ENCODE measurements around the gene REG4.

Gene REG4

DNA sequence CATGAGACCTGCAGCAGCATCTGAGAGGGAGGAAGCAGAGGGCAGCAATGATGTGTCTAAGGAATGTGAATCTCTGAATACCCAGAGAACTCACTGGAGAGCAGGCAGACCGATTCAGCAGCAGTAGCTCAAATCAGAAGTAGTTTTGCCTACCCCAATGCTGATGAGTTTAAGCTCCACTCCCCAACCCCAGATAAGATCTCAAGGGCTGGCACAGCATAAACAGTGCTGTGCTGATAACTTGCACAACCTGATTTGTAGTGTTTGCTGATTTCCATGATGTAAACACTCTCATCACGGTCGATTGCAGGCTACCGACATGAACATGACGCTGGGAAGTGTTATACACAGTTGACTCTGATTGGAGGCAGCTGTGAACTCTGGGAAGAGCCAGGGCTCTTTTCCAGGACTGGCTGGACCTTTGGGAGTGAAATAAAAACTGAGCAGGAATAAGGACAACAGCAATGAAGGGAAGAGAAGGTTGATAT lies 31.3 kb downstream of the REG4 start:
- DNase-seq (ENCODE audit: low spot score), result no peak

DNA sequence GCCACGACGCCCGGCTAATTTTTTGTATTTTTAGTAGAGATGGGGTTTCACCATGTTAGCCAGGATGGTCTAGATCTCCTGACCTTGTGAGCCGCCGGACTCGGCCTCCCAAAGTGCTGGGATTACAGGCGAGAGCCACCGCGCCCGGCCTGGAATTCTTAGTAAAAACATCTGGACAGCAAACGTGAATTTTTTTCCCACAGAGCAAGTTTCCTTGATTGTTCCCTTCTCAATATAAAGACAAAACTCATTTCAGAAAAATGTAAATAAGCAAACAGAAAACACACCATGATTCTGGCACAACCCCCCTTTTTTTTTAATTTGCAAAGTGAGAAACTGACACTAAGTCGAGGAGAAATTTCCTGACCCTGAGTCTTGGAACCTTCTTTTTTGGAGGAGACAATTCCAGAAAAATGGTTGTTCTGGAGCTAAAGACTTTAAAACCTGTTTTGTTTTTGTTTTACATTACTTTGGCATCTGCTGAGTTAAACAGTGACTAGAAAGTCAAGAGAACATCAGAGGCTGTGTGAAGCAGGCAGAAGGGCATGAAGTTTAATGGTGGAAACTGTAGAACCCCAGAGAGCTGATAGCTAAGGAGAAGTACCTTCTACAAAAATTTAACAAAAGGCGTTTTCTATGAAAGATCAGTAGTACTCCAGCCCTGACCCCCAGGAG lies 32.2 kb downstream of the REG4 start:
- no peak for DNase-seq (ENCODE audit: low spot score)

DNA sequence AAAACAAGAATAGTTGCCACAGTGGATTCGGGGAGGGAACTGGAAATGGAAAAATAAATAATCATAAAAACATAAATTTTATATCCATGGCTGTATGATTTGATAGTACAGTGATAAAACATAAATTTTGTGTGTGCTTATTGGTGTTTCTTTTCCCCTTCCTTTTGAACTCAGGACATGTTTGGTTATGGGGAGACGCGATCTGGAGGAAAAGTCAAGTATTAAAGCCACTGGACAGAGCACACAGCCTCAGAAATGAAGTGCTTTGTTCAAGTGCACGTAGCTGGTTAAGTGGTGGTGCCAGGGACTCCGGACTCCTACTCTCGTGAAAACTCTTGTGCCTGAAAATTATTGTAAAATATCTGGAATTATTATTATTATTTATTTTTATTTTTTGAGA lies 32.9 kb downstream of the REG4 start:
- DNase-seq (ENCODE audit: low spot score), result no peak

DNA sequence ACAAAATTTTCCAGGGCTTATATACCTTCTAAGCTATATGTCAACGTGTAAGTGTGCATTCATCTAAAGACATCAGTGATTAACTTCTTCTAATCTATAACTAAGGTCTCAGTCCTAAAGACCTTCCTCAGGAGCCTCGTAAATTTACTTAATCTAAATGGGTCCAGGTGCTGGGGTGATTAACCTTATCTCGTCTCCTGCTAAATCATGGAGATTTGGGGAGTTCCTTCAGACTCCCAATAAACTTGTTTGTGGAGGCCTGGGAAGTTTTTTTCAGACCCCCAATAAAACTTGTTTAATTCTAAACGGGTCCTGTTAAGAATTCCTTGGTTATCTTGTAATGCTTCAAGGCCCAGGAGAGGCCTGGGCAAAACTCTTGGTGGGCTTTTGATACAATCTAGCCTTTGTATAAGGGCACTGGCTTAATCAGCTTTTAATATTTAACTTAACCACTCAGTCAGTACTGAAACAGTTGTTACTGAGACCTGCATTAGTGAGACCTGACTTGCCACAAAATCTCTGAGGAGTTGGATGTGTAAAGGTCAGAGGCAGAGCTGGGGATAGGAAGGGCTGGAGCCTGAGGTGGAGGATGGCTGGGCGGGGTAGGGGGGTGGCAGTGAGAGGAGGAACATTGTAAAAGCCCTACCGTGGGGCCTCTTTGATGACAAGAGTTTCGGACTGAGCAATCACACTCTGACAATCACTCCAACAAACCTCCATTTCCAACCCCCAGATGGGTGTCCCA lies 36.3 kb downstream of the REG4 start:
- no peak for DNase-seq (ENCODE audit: low spot score)

DNA sequence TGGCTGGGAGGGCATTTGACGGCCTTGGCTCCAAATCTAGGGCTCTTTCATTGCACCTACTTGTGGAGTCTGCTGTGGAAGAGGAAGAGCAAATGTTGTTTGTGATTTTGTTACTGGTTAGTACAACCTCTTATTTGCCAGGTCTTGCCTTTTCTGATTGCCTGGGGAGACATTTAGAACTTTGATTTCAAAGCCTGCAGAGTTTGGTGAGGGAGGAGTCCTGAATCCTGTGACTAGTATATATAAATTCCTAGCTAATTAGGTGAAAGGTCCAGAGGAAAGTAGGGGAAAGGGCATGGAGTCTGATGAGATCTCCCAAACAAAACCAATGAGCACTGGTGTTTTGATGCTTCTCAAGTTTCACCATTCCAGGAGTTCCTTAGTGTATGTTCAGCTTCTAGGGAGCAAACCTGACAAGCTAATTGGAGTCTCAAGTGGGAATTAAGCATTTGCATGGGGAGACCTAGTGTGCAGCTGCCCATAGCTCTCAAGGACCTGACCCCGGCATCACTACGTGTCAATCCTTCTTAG lies 37.5 kb downstream of the REG4 start:
- no peak for DNase-seq (ENCODE audit: low spot score)

DNA sequence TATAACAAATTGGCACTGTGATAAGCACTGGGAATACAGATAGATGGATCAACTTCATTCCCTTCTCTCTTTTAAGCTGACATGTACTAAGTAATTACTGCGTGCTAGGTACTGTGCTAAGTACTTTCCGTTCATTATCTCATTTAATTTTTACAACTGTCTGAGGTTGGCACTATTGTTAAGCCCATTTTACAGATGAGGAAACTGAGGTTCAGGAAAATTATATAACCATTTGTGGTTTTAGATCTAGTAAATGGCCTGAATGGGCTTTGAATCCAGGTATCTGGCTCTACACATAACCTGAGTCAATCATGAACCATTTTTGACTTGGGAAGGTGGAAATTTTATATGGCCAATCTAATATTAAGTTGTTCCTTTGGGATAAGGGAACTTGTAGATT lies 39.0 kb downstream of the REG4 start:
- no peak for DNase-seq (ENCODE audit: low spot score)

DNA sequence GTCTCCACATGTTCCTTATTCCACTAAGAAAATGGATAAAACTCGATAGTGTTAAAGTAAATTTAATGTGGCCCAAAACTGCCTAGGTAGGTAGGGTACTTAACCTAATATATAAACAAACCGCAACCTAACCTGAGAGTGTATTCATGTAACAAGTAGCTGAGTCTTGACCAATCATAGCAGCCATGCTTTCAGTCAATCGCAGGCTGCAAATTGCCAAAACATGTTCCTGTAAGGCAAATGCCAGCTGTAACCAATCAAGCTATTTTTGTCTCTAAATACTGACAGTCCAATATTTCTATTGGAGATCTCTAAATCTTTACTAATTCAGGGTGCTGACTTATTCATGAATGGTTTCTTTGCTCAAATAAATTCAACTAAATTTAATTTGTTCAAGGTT lies 39.5 kb downstream of the REG4 start:
- DNase-seq (ENCODE audit: low spot score), result no peak

DNA sequence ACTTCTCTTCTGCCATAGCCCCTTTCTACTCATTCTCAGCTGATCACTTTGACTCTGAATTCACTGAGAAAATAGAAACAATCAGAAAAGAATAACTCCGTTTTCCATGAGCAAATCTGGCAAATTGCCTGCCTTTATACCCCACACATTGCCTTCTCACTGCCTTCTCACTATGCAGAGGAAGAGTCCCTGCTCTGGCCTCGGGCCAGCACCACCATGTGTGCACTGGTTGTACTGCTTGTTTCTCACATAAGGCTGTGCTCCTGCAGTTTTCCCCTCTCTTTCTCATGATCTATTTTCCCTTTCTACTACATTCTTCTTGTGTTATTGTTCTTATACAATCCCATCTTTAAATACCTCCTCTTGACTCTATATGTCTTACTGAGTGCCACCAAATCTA lies 40.2 kb downstream of the REG4 start:
- peak; percentile 74 for DNase-seq (ENCODE audit: low spot score)

DNA sequence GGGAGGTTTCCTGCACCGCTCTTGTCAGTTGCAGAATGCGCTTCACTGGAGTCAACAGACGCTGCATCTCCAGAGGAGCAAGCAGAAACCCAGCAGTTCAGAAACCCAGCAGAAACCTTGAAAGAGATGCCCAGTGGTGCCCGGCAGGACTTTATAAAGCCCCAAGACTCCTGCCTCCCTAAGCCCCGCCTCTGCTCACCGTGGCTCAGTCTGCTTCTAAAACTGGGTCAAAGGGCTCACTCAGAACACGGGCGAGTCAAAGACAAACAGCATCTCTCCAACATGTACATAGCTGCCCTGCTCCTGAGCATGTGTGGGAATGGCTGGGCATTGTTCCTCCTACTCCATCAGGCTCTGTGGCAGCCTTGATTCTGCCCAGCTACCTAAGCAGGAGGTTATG lies 42.5 kb downstream of the REG4 start, which contains the start of gene HMGCS2:
HMGCS2 (minus strand) TSS at position 128 of the 400 bp plus-strand sequence; CDS start at position 67, 61 bp downstream.
- no peak for DNase-seq (ENCODE audit: low spot score)

DNA sequence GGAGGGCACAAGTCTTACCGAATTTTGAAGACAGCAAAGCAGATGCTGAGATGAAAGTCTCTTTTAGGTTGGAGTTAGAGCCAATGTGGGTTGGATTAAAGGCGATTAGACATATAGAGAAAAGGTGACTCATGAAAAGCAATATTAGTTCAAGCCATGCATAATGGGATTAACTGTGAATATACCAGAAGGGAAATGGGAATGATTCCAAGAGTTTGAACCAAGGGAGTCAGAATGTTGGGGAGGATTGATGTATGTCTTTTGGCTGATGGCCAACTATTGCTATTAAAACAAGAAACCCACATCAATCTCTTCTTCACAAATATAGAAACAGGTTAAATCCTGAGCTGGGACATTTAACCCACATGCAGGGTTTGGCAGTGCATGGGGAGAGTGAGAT lies 43.8 kb downstream of the REG4 start:
- DNase-seq (ENCODE audit: low spot score), result no peak

DNA sequence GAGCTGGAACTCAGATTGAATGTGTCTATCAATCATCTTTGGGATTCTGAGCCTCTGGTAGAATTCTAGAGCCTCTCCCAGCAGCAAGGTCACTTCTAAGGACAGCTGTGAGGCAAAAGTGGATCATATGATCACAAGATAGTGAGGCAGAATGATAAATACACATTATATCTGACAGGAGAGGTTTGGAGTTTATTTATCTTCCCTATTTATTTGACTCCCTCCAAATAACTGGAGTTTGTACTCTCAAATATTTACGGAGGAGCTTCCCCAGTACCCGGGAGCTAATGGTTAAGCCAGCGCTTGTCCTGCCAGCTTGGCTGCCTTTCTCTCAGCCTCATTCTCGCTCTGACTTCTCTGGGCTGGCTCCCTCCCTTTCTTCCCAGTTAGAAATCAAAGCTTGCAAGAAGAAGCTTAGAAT lies 44.9 kb downstream of the REG4 start:
- DNase-seq (ENCODE audit: low spot score), result peak; percentile 66

DNA sequence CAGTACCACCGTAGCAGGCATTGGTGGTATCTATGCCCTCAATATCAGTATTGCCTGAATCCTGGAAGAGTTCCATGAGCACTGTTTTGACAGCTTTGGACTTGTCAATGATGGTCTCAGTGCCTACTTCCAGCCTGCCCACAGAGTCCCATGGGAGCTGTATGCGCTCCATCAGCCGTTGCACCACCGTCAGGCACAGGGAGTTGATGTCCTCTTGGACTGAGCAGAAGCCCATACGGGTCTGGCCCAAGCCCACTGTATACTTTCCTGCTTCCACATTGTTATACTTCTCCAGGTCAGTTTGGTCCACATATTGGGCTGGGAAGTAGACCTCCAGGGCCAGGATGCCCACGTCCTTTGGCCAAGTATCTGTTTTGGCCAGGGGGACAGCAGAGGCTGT lies 47.0 kb downstream of the REG4 start:
- DNase-seq (ENCODE audit: low spot score), result no peak

DNA sequence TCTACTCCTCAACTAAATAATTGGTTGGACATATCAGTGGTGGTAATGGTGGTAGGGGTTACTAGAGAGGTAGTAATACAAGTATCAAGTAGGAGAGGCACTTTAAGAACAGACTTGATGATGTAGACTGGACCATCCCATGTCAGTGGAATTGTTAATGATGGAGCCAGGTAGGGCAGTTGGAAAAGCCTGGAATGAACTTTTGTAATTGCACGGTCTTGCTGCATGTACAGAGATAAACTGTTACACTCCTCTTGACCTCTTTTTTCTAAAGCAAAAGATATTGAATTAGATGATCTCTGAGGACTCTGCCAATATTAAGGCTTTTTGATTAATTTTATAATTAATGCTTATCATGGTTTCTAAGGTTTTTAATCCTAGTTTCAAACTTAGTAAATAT lies 48.3 kb downstream of the REG4 start:
- DNase-seq (ENCODE audit: low spot score), result no peak

DNA sequence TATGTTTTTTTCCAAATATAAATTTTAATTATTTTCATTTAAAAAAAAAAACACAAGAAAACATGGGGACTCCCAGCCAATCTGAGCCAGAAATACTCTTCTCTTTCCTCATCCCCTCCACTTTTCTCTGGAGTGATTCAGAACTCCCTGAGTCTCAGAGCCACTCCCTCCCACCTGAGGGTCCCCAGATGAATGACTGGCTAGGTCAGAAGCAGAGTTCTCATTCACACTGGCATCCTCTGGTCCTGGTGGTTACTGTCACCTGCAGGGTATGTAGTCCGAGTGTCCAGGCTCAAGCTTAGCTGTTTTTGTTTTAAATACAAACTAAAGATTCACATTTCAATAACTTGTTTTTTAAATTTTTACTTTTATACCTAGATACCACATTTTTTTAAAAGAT lies 48.9 kb downstream of the REG4 start:
- DNase-seq (ENCODE audit: low spot score), result no peak

DNA sequence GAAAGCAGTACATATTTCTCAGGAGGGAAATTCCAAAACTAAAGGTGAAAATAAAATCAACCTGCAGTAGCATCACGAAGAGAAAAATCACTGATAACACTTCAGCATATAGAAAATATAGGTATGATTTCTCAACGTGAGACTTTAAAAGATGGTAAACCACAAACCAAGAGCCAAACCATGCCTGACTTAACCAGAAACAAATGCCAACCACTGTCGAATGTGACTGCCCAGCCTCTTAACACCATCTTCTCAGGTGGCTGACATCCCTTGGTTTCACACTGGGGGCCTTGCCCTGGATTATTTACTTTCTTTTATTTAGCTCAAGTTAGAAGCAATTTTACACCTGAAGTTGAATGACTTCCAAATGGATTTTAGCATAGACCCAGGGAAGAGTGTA lies 52.7 kb downstream of the REG4 start:
- DNase-seq (ENCODE audit: low spot score), result no peak

DNA sequence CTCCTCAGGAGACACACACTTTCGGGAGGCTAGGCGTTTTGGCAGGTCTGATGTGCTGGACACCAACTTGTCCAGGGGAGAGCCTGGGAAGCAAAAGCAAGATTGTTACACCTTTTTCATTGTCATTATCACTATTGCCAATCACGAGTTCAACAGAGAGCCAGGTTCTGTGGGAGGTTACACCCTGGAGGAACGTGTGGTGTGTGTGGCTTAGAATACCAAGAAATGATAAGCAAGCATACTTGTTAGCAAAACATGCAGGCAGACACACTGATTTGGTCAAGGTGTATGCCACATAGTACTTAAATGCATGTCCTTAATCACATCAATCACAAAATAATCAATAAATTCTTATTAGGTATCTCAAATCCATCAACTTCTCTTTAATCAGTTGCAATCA lies 58.7 kb downstream of the REG4 start:
- DNase-seq (ENCODE audit: low spot score), result no peak

DNA sequence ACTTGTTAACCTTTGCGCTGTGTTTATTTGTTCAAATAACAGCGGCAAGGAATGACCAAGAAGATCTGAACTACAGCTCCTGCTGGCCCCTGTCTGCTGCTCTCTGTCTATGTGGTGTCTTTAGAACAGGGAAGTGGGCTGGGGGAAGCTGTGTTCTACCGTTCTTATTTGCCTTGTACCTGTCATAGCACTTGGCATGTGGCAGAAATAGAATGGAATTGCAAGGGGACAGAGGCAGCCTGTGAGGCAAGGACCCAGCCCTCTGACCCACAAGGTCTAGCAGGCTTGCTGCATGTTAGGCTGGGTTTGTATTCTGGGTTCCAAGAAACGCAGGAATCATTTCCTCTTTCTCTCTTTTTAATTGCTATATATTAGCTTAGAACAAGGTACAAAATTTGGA lies 63.2 kb downstream of the REG4 start:
- DNase-seq (ENCODE audit: low spot score), result no peak

DNA sequence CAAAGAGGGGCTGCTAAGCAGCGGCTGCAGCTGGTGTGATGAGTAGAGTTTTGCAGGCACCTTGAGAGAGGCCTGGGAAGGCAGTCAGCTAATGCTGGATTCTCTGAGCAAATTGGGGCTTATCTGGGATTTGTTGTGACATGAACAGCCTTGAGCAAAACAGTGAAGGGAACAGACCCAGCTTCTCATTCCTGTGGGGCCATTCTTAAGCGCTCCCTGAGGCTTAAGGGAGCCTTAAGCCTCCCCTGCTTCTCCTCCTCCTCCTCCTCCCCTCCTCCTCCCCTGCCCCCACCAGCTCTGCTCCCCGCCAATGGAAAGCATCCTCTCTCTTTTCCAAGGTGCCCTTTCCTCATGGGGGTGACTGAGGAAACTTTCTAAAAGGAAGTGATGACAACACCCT lies 63.8 kb downstream of the REG4 start:
- DNase-seq (ENCODE audit: low spot score), result no peak

DNA sequence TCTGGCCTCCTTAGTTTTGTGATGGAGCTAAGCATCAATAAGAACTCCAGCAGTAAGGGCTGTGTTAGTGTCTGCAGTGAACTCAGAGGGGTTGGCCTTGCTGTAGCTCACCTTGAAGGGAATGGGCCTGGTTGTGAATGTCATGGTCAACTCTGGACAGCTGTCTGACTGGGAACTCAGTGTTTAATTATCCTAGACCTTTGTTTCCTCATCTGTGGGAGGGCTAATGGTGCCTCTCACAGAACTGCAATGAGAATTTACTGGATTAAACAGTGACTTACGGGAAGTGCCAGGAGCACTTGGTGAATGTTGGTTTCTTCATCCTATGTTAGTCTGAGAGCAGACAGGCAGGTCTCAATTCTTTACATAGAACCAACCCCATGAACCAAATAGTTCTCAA lies 66.2 kb downstream of the REG4 start:
- DNase-seq (ENCODE audit: low spot score), result no peak

DNA sequence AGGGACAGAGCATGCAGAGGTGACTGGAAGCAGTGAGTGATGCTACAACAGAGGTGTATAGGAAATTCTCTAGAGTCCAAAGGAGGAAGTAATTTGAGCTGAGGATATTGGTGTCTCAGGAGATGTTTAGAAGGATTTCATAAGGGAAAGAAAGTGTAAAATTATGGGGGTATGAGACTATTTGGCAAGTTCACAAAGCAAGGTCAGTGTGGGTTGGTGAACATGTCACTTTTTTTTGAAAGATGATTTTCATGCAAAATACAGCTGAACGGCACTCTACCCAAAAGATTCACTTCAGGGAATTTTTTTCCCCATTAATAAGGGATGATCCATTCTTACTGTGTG lies 66.7 kb downstream of the REG4 start:
- no peak for DNase-seq (ENCODE audit: low spot score)
